Thyroid gland (tissue), 4 donors: Measurements from ENCODE around the gene ALDH1B1.

Experiments used
- CTCF ChIP-seq, 6 experiments: fragments of 200-600 bp in 3 of 6; fragments of 450-650 bp in 3 of 6; sonication (generic) in 3 of 6; IDR thresholded peaks; one replicate each; pipeline ENCODE4 v1.5.1; 2016 to 2019; ENCODE audit warnings: antibody characterized with exemption in 6 of 6, mild to moderate bottlenecking in 2 of 6, inconsistent platforms in 1 of 6, moderate library complexity in 1 of 6
- POLR2A ChIP-seq, 2 donors: fragments of 450-650 bp; IDR thresholded peaks; one replicate each; pipeline ENCODE4 v1.6.1; 2017; ENCODE audit warnings: antibody characterized with exemption in 2 of 2, mild to moderate bottlenecking in 2 of 2, moderate library complexity in 1 of 2

- TF ChIP-seq CTCF (IDR thresholded peaks at IDR 0.05) (no peak), POLR2A (IDR thresholded peaks at IDR 0.05) (no peak)
Observed at GRCh38 chr9:38390851-38391250, 1.7 kb upstream of the ALDH1B1 start.
